ENCODE data around the gene SH3YL1. TPM values are rescaled to one million over a fixed set of nuclear protein-coding genes. Genes with fewer than 3 reads are reported as not detected.

Gene SH3YL1
- total and polyA plus RNA-seq, 2 donors from 2014 or later, result 57.3 to 111 TPM

DNA sequence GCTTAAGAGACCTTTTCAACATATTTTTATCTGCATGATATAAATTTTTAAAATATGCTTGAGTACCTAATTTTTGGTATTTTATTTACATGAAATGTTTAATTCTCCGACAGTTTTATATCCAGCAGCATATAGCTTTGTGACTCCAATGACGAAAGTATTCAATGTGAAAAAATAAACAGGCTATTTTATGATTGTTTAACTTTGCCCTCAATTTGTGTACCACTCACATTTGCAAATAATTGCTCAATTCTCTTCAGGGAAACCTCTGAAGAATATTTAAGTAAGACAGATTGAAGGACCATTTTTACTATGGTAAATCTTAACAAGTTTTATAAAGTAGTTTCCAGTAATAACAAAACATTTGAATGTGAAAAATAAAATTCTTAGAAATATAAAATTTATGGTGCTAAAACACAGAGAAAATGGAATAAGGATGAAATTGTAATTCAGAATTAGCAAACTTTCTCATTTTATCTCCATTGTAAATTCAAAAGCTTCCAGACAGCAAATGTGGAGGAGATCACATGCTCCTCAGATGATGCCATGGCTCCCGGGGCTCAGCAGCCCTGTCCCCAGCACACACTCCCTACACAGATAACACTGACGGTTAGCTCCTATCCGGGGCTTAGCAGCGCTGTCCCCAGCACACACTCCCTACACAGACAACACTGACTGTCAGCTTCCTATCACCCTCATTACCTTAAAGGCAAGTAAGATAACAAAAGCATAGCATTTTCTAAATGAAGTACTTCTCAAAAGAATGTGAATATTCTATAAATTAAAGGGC, 39.7 kb downstream of the SH3YL1 start:
- DNase-seq (no peak), FAIRE-seq (no peak)
- intact Hi-C loops (cut with DNase I), result no loop called here
- no peaks in the 10 kb centered on the region for H3K27me3 ChIP-seq (ENCODE audit: control insufficient read depth, insufficient read depth, low read length)
- peaks cover 8 to 53% (median 36%) of the 10 kb centered on the region in 3 donors for H3K36me3 ChIP-seq (ENCODE audit: control insufficient read depth in 2 of 3, insufficient read depth in 3 of 3, low read length in 3 of 3)
- TF ChIP-seq, protein P1, sequence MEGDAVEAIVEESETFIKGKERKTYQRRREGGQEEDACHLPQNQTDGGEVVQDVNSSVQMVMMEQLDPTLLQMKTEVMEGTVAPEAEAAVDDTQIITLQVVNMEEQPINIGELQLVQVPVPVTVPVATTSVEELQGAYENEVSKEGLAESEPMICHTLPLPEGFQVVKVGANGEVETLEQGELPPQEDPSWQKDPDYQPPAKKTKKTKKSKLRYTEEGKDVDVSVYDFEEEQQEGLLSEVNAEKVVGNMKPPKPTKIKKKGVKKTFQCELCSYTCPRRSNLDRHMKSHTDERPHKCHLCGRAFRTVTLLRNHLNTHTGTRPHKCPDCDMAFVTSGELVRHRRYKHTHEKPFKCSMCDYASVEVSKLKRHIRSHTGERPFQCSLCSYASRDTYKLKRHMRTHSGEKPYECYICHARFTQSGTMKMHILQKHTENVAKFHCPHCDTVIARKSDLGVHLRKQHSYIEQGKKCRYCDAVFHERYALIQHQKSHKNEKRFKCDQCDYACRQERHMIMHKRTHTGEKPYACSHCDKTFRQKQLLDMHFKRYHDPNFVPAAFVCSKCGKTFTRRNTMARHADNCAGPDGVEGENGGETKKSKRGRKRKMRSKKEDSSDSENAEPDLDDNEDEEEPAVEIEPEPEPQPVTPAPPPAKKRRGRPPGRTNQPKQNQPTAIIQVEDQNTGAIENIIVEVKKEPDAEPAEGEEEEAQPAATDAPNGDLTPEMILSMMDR (IDR thresholded peaks at IDR 0.05; ENCODE audit: borderline replicate concordance, extremely low read depth, insufficient read depth), result no peak
- no peaks in the 10 kb centered on the region for H3K9me3 ChIP-seq (ENCODE audit: control insufficient read depth in 2 of 3, insufficient read depth in 1 of 3, low read length in 3 of 3)
- no peaks in the 10 kb centered on the region for H3K4me1 ChIP-seq (ENCODE audit: control insufficient read depth in 2 of 3, insufficient read depth in 2 of 3, low read depth in 1 of 3, low read length in 3 of 3)
- H3K27ac ChIP-seq (ENCODE audit: low read depth in 2 of 2, low read length in 2 of 2), result no peak overlapping the region
- H3K4me3 ChIP-seq (ENCODE audit: low read length in 3 of 3), result no peak overlapping the region
- H3K9ac ChIP-seq (ENCODE audit: low read length in 3 of 3), result no peak overlapping the region

DNA sequence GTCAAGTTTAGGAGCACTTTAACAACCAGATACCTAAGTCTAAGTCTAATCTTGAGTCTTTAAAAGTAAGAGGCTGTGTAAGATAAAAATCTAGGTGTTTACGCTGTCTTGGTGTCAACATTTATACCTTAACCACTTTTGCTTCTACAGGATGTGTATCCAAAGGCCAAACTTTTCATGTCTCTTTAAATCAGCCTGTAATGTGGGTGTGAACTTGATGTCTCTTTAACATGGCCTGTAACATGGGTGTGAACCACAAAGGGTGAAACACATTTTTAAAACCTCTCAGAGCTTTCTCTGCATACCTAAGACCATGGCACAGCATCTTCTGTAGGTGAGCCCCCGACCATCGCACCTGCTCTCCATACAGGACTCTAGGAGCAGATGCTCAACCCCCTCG, 40.4 kb downstream of the SH3YL1 start:
- H3K9me3 ChIP-seq (ENCODE audit: control insufficient read depth in 2 of 3, insufficient read depth in 1 of 3, low read length in 3 of 3), result no peaks in the 10 kb centered on the region
- no peaks in the 10 kb centered on the region for H3K4me1 ChIP-seq (ENCODE audit: control insufficient read depth in 2 of 3, insufficient read depth in 2 of 3, low read depth in 1 of 3, low read length in 3 of 3)
- H3K4me3 ChIP-seq (ENCODE audit: low read length in 3 of 3), result no peak overlapping the region
- FAIRE-seq (no peak), DNase-seq (no peak)
- intact Hi-C loops (cut with DNase I), result no loop called here
- peaks cover 8 to 54% (median 36%) of the 10 kb centered on the region in 3 donors for H3K36me3 ChIP-seq (ENCODE audit: control insufficient read depth in 2 of 3, insufficient read depth in 3 of 3, low read length in 3 of 3)
- TF ChIP-seq, protein P1 (IDR thresholded peaks at IDR 0.05; ENCODE audit: borderline replicate concordance, extremely low read depth, insufficient read depth), result no peak
- no peak overlapping the region for H3K9ac ChIP-seq (ENCODE audit: low read length in 3 of 3)
- H3K27ac ChIP-seq (ENCODE audit: low read depth in 2 of 2, low read length in 2 of 2), result no peak overlapping the region
- H3K27me3 ChIP-seq (ENCODE audit: control insufficient read depth, insufficient read depth, low read length), result no peaks in the 10 kb centered on the region

DNA sequence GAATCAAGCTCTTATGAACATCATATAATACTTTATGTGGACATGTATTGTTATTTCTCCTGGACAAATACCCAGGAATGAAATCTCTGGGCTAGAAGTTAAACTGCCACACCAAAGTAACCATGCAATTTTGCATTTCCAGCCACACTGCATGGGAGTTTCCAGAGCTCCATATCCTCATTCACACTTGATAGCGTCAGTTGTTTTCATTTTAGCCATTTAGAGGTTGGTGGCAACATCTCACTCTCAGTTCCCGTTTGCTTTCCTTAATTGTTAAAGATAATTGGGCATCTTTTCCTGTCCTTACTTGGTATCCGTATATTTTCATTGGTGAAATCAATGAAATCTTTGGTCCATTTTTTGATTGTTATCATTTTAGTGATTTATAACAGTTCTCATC, 47.8 kb downstream of the SH3YL1 start:
- intact Hi-C loops (cut with DNase I), result no loop called here
- Histone ChIP-seq H3K9me3 (ENCODE audit: control insufficient read depth in 2 of 3, insufficient read depth in 1 of 3, low read length in 3 of 3) (peaks cover 0 to 11% (median 3%) of the 10 kb centered on the region in 3 donors), H3K27ac (ENCODE audit: low read depth in 2 of 2, low read length in 2 of 2) (no peak overlapping the region), H3K9ac (ENCODE audit: low read length in 3 of 3) (no peak overlapping the region), H3K4me1 (ENCODE audit: control insufficient read depth in 2 of 3, insufficient read depth in 2 of 3, low read depth in 1 of 3, low read length in 3 of 3) (no peaks in the 10 kb centered on the region), H3K4me3 (ENCODE audit: low read length in 3 of 3) (no peak overlapping the region), H3K36me3 (ENCODE audit: control insufficient read depth in 2 of 3, insufficient read depth in 3 of 3, low read length in 3 of 3) (peaks cover 0 to 12% (median 8%) of the 10 kb centered on the region in 3 donors), H3K27me3 (ENCODE audit: control insufficient read depth, insufficient read depth, low read length) (no peaks in the 10 kb centered on the region)
- FAIRE-seq, result no peak
- TF ChIP-seq, protein P1 (IDR thresholded peaks at IDR 0.05; ENCODE audit: borderline replicate concordance, extremely low read depth, insufficient read depth), result no peak
- DNase-seq, result no peak

Data from kidney (tissue), 14 donors.